CD4-positive, alpha-beta T cell treated with Interleukin-6 at 100 ng/mL for 8 hours (primary cell): ENCODE results near the gene TCIRG1.

Experiments
- DNase-seq: peaks from one replicate; pipeline ENCODE4 v3.0.0-alpha.2; 2020; ENCODE audit warnings: mixed read lengths, low spot score

TCIRG1 gene

DNA sequence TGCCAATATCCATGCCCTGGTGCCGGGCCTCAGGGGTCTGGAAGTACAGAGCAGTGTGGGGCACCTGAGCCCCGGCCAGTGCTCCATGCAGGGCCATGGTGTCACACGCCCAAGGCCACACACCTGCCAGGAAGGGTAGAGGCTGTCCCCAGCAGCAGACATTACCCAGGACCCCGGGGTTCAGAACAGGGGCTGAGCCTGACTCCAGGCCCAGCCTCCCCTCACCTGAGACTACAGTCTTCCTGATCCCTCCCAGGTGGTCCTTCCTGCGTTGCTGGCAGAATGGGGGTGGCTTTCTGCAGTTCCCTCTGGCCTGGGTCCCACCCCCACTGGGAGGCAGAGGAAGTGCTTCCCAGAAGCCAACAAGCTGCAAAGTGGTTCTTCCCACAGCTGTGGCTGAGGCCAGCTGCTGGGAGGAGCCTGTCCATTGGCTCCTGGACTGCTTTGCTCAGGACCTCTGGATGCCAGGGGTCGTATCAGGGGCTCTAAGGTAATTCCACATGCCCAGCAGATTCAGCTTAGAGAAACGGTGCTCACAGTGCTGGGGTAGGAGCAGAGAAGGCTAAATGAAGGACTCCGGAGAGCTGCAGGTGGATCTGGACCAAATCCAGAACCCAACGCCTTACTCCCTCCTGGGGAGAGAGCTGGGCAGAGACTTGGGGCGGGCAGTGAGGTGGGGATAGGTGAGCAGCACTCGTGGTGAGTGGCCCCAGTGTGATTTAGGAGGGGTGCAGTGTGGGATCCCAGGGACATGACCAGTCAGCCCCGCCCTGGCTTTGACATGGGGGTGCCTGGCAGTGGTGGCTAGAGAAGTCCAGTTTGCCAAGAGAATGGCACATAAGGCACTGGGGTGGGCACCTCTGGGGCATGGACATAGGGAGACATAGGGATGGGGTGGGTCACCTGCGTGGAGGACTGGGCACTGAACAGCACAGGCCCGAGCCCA is 12.6 kb downstream of the TCIRG1 start:
- DNase-seq: no peak

DNA sequence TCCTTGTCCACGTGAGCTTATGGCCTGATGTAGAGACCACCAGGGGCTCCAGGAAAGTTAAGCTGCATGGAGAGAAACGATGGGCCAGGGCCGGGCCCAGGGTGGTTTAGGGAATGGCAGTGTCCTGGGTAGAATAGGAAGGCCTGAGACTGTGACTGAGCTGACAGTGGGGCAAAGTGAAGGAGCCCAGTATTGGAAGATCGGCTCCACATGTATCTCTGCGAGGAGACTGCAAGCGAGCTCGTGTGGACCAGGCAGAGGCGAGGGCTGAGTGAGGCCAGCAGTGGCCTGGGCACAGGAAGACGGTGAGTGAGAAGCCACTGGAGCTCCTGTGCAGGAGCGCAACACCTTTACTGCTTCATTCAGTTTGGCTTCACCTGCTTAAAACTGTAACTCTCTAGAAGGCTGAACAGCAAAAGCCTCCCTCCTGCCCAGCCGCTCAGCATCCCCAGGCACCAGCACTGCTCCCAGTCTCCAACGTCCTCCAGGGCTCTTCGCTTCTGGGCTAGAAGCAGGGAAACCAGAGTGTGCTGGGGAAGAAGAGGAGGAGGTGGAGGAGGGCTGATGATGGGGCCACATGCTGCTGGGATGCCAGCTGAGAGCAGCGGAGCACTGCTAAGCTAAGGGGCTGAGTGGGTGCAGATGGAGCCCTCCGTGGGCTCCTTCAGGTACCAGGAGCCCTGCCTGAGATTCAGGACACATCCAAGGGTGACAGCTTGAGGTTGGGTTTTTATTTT is 13.5 kb downstream of the TCIRG1 start:
- DNase-seq: no peak

DNA sequence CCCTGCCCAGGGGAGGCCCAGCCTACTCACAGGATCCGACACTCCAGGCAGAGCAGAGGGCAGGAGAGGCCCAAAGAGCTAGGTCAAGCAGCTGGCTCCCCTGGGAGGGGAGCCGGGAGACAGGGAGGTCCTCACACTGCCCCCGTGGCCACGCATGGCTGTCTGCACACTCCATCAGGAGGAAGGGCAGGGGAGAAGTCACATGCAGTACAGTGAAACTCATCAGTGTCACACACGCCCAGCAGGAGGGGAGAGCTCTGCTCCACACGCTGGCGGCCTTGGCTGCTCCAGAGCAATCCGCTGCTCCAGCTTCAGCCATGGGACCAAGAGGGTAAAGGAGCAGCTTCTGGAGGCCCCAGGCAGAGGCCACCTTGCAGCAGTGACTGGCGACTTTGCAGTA is 14.3 kb downstream of the TCIRG1 start:
- no peak for DNase-seq

DNA sequence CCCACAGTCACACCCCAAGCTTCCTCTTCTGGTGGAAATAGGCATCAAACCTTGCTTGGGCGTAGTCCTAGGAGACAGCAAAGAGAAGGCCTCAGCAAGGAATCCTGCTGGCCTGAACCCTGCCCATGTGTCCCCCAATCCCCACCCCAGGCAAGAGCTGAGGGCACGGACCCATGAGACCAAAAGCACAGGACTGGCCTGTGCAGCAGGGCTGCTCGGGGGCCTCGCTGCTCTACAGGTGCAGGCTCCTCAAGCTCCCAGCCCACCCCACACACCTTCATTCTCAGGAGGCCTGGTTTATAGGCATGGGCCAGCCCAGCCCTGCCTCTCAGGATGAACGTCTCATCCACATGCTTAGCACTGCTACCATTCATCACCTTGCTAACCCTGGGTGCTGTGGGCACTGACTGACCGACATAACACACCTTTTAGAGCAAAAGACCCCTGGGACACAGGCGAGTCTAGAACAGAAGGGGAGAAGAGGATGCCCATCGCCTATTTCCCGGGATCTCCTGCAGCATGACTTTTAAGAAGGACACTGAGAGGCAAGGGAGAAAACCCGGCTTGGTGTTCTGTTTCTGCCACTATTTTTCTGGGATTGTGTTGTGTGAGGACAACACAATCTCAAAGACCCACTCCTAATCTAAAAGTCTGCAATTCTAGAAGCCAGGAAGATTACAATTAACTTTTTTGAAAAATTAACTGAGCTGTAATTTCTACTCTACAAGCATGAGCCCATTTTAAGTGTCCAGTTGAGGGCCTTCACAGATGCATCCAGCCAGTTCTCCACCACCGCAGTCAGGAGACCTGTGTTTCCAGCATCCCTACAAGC is 15.4 kb downstream of the TCIRG1 start:
- no peak for DNase-seq

DNA sequence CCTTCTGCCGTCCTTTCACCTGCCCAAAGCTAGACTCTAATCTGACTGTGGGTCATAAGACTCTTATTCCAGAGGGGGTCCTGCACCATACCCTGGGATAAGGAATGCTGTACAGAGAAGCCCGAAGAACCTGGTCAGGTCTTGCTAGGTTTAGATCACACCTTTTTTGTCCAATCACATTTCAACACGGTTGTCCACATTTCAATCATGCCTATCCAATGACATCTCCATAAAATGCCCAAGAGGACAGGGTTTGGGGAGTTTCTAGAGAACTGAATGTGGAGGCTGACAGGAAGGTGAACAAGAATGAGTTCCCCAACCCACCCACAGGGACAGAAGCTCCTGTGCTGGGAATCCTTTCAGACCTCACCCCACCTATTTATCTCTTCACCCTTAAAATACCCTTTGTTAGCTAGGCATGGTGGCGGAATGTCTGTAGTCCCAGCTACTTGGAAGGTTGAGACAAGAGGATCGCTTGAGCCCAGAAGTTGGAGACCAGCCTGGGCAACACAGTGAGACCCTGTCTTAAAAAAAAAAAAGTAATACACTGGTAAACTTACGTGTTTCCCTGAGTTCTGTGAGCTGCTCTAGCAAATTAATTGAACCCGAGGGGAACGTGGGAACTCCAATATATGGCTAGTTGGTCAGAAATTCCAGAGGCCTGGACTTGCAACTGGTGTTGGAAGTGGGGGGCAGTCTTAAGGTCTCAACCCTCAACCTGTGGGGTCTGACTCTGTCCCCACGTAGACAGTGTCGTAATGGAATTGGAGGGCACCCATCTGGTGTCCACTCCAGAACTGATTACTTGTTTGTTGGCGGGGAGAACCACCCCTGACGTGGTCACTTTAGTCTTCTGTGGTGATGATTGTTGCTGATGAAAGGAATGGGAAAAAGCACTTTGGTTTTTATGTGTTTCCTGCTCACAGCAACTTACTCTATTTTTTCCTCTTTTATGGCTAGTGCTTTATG is 17.8 kb downstream of the TCIRG1 start:
- DNase-seq: no peak

DNA sequence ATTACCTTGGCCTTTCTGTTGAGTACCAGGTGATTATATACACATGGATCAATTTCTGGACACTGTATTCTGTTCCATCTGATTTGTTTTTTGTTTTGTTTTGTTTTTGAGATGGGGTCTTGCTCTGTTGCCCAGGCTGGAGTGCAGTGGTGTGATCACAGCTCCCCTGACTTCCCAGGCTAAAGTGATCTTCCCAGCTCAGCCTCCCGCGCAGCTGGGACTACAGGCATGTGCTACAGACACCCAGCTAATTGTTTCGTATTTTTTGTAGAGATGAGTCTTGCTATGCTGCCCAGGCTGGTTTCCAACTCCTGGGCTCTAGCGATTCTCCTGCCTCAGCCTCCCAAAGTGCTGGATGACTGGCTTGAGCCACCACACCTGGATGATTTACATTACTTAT is 19.0 kb downstream of the TCIRG1 start:
- DNase-seq: no peak

DNA sequence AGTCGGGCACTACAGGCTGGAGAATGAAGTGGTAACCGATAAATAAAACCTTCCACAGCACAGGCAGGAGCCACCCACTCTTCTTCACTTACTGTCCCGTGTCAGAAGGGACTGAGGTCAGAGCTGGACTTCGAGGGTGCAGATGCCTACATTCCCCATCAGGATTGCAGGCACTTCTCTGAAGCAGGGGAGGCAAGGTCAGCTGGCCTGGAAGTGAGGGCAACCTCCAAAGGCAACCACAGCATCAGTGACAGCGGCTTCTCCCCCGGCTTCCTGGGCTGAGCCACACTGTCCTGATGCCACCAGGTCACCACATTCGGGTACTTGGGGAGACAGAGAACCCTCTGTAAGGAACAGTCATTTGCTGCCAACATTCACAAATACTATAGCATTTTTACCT is 22.7 kb downstream of the TCIRG1 start:
- DNase-seq: no peak

DNA sequence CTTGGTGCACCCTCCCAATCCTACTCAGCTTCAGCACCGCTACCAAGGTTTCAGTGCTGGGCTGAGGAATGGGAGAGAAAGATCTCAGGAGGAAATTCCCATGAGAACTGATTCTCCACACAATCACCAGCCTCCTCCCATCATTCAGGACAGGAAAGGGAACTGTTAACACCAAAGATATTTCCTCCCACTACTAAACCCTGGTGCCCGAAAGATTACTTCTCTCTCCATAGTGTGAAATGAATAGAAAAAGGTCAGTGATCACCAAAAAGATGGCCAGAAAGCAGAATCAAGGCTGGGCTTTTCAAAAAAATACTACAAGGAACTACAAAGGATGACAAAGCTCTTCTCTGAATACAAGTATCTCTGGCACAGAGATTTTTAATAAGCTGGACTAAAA is 26.1 kb downstream of the TCIRG1 start:
- DNase-seq: no peak

DNA sequence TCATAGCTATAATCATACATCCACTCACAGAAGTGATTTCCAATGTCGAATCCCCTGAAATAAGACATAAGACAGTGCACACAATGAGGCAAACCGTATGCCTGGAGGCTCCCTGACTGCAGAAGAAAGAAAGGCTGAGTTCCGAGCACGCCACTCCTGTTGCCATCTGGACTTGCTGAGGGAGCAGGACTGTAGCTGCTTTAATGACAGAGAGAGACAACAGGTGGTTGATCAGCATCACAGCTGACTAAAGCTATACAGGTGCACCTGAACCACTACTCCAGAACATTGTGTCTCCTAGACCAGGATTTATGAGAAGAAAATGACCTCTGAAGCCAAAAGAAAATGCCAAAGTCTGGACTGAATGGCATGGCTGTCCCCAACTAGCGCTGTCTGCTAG is 27.0 kb downstream of the TCIRG1 start:
- no peak for DNase-seq

DNA sequence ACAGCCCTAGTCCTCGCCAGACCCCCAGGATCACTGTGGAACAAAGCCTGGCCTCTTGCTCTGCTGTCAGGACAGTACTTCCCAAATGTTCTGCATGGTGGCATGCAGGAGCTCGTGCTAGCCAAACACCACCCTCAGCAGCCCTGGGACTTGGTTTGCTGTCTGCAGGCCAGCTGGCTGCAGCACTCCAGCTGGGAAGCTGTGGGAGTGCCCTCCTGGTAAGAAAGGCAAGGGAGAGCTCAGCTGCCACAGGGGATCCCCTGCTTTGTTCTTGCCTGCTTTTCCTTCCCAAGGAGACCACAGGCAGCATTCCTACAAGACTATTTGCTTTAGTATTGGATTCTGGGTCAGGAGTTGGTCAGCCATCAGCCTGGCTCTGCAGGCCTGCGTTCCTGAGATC is 27.9 kb downstream of the TCIRG1 start:
- no peak for DNase-seq

DNA sequence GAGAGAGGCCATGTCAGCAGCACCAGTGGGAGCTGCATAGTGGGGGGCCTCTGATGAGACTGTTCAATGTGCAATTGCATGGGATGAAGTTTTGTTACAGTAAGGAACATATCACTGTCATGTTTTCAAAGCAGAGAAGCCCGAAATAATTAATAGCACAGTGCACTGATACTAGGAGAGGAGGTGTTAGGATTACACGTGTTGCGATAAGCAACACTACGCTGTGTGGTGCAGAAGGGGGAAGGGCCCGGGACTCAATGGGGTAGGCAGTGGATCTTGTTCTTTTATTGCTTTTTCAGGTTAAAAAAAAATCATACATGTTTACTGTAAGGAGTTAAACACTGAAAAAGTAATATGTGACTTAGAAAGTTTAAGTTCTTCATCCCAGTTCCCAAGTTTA is 29.2 kb downstream of the TCIRG1 start:
- DNase-seq: no peak

DNA sequence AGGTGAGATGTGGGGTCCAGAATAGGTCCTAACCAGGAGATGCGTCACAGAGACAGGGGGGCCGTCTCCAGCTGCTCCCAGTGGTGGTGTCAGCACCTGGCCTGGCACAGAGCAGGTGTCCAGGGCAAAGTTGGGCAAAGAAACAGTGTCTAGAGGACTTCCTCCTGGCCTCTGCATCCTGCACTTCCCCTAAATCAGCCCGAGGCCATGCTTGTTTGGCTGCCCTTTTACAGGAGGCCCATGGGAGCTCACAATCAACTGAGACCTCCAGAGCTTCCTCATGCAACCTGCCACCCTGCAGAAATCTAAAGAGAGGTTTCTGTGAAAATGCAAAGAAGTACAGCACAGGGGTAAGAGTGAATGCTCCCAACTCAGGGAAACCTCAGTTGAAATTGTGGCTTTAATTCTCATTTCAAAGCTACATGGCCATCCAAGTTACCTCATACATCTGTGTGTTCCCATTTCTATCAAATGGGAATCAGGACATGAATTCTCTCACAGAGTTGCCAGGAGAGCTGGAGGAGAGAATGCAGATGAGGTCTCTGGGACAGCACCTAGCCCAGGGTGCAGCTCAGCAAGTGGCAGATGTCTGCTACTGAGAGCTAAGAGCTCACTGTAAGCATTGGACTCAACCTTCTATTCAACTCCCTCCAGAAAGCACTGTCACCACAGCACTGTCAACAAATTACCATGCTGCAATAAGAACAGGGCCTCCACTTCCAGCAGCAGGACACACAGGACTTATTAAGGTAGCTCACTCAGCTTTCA is 32.6 kb downstream of the TCIRG1 start:
- DNase-seq: no peak

DNA sequence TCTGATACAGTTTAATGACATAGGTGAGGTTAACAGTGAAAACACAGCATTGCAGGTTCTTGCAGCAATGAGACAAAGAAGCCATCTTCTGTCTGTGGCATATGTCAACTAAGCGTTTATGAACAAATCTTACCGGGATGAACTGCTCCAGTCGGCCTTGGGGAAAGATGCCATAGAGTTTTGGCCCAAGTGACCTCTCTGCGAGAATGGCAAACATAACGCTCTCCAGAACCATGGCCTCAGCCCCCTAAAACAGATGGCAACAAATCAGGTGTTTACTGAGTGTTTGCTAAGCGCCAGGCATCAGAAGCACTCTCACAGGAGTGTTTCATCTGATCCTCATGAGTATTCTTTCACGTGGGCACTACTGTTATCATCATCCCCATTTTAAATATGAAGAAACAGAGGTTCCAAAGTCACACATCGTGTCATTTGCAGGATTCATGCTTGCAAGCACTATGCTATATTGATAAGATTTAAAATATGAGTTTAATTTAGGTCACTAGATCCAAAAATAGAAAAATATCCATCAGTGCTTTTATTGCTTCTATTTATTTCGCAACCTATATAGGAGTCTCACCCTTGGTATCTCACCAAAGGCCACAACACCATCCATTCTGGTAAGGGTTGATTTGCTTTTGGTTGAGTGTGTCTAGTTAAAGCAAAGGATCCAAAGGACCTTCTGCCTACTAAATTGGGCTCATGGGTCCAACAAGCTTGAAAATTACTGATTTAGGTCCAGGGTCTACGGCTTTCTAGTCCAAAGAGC is 35.9 kb downstream of the TCIRG1 start:
- no peak for DNase-seq

DNA sequence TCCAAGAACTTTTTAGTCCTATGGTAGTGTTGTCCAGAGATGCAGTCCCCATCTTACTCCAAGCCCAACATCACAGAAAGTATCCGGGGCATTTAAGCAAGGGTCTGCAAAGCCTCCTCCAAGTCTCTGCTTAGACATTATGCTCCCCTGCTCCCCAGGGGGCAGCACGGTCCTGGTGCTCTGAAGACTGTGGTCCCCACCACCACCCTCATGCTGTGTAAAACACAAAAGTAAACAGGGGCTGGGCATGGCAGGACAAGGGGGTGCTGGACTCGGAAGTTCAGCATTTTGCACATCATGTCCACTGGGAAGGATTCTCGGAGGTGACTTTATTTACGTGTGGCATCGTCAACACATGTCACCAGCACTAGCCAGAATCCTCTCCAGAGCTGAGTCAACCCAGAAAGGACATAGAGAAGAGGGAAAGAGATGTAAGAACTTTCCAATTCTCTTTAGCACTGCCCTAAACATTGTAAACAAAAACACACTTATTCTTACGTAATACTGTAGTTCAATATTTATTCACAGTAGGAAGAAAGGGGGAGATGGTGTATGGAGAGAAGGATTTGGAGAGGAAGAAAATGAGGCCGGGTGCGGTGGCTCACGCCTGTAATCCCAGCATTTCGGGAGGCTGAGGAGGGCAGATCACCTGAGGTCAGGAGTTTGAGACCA is 37.7 kb downstream of the TCIRG1 start:
- no peak for DNase-seq

DNA sequence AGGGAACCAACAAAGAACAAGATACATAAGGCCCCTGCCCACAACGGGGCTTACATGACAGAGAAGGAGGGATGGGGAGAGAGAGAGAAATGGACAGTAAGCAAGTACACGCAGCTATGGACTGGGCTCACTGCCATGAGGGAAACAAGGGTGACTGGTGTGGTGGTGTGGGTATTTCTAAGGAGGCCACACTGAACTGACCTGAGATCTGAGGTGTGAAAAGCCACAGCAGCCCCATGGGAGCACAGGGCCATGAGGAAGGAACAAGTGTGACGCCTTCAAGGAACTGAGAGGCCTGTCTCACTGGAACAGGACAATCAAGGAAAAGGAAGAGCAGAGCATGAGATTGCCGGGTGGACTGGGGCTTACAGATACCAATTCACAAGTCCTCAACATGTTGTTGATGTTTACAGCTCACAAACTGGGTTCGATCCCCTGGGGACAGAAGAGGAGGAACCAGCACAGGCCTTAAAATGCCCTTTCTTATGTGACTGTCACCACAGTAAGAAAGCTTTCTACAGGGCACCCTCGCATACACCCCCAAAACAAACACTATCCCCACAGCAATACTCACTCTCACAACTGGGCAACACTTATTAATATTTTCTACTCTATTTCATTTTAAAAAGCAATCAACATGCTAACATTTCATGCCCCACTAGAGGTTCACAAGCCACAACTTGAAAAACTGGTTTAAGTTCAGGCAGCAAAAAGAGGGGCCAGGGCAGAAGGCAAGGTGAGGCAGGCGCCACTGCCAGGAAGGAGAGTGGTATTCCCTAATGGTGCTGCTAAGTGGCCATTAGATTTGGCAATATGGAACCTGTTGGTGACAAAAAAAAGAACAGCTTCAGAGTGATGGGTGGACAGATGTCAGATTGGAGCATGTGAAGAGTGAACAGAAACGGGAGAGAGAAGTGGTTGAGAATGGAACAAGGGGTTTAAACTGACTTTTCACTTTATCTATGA is 39.1 kb downstream of the TCIRG1 start:
- no peak for DNase-seq

DNA sequence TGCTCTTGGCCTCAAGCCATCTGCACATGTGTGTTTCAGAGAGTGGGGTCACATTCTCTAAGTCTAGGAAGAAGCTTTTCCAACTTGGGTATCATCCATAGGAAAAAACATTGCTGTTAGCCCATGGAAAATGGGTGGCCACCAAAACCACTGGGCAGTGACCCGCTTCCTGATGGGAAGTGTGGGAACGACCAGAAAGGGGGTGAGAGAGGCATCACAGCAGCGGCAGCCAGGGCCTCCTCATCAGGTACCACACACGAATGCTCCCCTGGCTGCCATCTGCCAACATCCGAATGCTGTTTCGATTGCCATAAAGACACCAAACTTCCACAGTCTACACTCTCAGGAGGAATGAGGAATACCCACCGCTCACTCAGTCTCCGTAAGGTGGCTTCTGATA is 42.0 kb downstream of the TCIRG1 start:
- DNase-seq: no peak

DNA sequence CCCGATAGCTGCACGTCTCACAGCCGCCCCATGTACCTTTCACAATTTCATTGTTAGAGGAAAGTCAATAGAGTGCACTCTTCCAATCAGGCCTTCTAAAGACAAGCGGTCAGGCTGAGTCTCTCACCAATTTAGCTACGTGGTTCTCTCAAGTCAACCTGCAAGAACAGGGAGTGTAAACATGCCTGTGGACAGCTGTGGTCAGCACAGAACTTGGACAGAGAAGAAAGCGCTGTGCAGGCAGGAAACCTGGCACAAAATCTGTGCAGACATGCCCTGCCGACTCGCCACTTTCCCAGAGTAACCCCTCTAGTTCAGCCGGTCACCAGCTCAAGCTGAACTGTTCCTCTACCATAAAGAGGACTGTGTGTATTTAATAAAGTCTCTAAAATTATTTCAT is 42.9 kb downstream of the TCIRG1 start:
- DNase-seq: no peak

DNA sequence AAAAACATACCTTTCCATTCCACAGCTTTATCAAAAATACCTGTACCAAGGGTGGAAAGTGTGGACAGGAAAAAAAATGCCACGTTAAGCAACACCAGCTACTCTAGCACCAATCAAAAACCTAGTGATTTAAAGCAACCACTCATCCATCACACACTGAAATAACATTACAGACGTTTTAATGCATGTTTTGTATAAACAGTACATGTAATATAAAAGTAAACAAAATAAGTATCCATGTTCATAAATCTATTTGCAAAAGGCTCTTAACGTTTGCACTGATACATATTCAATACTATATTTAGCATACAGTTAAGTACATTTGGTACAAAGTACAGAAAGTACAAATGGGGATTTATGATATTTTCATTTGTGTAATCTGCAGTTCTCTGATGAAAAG is 43.7 kb downstream of the TCIRG1 start:
- DNase-seq: no peak
